Central memory CD4-positive, alpha-beta T cell (primary cell): ENCODE measurements around the gene GPATCH2.
"Not testable (repeated sequence)": the region's sequence is repeated elsewhere in the genome, so short reads cannot be mapped to it uniquely, and the experiment has no call there.

Experiments used
- DNase-seq: peaks from one replicate; pipeline ENCODE4 v3.0.0; 2022

The GPATCH2 gene

GRCh38 chr1:217435204-217435603 lies 195.7 kb downstream of the GPATCH2 start:
- no peak for DNase-seq

- no peak for DNase-seq
Observed at GRCh38 chr1:217433664-217434063, 197.2 kb downstream of the GPATCH2 start.

- DNase-seq, result no peak
Observed at GRCh38 chr1:217432339-217432738, 198.6 kb downstream of the GPATCH2 start.

GRCh38 chr1:217431395-217431794 lies 199.5 kb downstream of the GPATCH2 start:
- DNase-seq, result no peak

- no peak for DNase-seq
Observed at GRCh38 chr1:217425422-217425821, 205.5 kb downstream of the GPATCH2 start.

GRCh38 chr1:217419194-217419551 lies 211.7 kb downstream of the GPATCH2 start:
- no peak for DNase-seq

GRCh38 chr1:217418269-217419193 lies 212.4 kb downstream of the GPATCH2 start:
- DNase-seq, result no peak

GRCh38 chr1:217417363-217417762 lies 213.5 kb downstream of the GPATCH2 start:
- DNase-seq, result no peak

- no peak for DNase-seq
Observed at GRCh38 chr1:217407534-217408001, 223.3 kb downstream of the GPATCH2 start.

GRCh38 chr1:217403026-217403720 lies 227.7 kb downstream of the GPATCH2 start:
- no peak for DNase-seq

GRCh38 chr1:217402301-217402700 lies 228.6 kb downstream of the GPATCH2 start:
- DNase-seq, result no peak

- no peak for DNase-seq
Observed at GRCh38 chr1:217393896-217394295, 237.0 kb downstream of the GPATCH2 start.

- no peak for DNase-seq
Observed at GRCh38 chr1:217392441-217392840, 238.4 kb downstream of the GPATCH2 start.

GRCh38 chr1:217389895-217390294 lies 241.0 kb downstream of the GPATCH2 start:
- DNase-seq, result no peak

- DNase-seq, result no peak
Observed at GRCh38 chr1:217388522-217389065, 242.3 kb downstream of the GPATCH2 start.

GRCh38 chr1:217381773-217382172 lies 249.1 kb downstream of the GPATCH2 start:
- not testable (repeated sequence) for DNase-seq

GRCh38 chr1:217379804-217380203 lies 251.1 kb downstream of the GPATCH2 start:
- DNase-seq, result not testable (repeated sequence)

GRCh38 chr1:217379336-217379735 lies 251.6 kb downstream of the GPATCH2 start:
- DNase-seq, result no peak
